T follicular helper cell (primary cell): ENCODE data around the gene ARFGAP1.

Experiments
- DNase-seq: peaks from one replicate; pipeline ENCODE4 v3.0.0-alpha.2; 2020; ENCODE audit warnings: low read depth

Gene ARFGAP1

GRCh38 chr20:63277466-63278272, 5.1 kb downstream of the ARFGAP1 start:
- DNase-seq: no peak

- DNase-seq: no peak
Observed at GRCh38 chr20:63278661-63279060, 6.0 kb downstream of the ARFGAP1 start.

GRCh38 chr20:63279931-63280330, 7.3 kb downstream of the ARFGAP1 start:
- DNase-seq: no peak

- DNase-seq: no peak
Observed at GRCh38 chr20:63280371-63280770, 7.8 kb downstream of the ARFGAP1 start.

- no peak for DNase-seq
Observed at GRCh38 chr20:63280929-63281545, 8.4 kb downstream of the ARFGAP1 start.

GRCh38 chr20:63281742-63282665, 9.4 kb downstream of the ARFGAP1 start:
- DNase-seq: no peak

- DNase-seq: no peak
Observed at GRCh38 chr20:63282946-63283345, 10.3 kb downstream of the ARFGAP1 start.

GRCh38 chr20:63283397-63284082, 10.9 kb downstream of the ARFGAP1 start:
- DNase-seq: no peak

GRCh38 chr20:63284083-63284440, 11.4 kb downstream of the ARFGAP1 start:
- no peak for DNase-seq

- no peak for DNase-seq
Observed at GRCh38 chr20:63284544-63284949, 11.9 kb downstream of the ARFGAP1 start.

GRCh38 chr20:63284981-63285524, 12.4 kb downstream of the ARFGAP1 start:
- no peak for DNase-seq

GRCh38 chr20:63285636-63286615, 13.3 kb downstream of the ARFGAP1 start:
- no peak for DNase-seq

GRCh38 chr20:63286781-63287696, 14.4 kb downstream of the ARFGAP1 start:
- no peak for DNase-seq

- no peak for DNase-seq
Observed at GRCh38 chr20:63287697-63288580, 15.3 kb downstream of the ARFGAP1 start.

- no peak for DNase-seq
Observed at GRCh38 chr20:63288581-63289251, 16.1 kb downstream of the ARFGAP1 start.

- DNase-seq: no peak
Observed at GRCh38 chr20:63289311-63290135, 16.9 kb downstream of the ARFGAP1 start.
